H1 (cell line): ENCODE measurements around the gene FCMR. TPM values are rescaled to one million over a fixed set of nuclear protein-coding genes. Genes with fewer than 3 reads are reported as not detected.

Experiments used
- CTCF ChIA-PET: fragments of 300-600 bp; sonication (Branson Sonifier 250); formaldehyde crosslinking; loops from one replicate; lab custom pipeline; 2021; ENCODE audit not compliant: partially characterized antibody; lab: Charles Lee
- POLR2A ChIA-PET: fragments of 300-600 bp; sonication (Branson Sonifier 250); formaldehyde crosslinking; loops from one replicate; lab custom pipeline; 2021; ENCODE audit warnings: inconsistent platforms; ENCODE audit not compliant: partially characterized antibody; lab: Charles Lee
- DNase-seq, 2 experiments: peaks; one replicate each; pipeline versions ENCODE4 v3.0.0 to v3.0.0-alpha.2; 2010 to 2022; ENCODE audit warnings: low spot score in 2 of 2, low read depth in 1 of 2, mixed read lengths in 1 of 2
- FAIRE-seq: peaks from 2 replicates; lab custom pipeline; 2011; peaks lifted over from hg19 to GRCh38; lab: Jason Lieb, UNC
- H2AFZ ChIP-seq: 2 replicates; pipeline ENCODE4 v1.8.1; 2012; ENCODE audit warnings: low read length, inconsistent platforms
- H2AK5ac ChIP-seq: 2 replicates; pipeline ENCODE4 v1.6.1; 2013; ENCODE audit warnings: low read depth, low read length
- H2BK120ac ChIP-seq: replicated peaks from 2 replicates; pipeline ENCODE3; 2013; ENCODE audit warnings: low read depth, low read length, inconsistent platforms
- H2BK12ac ChIP-seq: 2 replicates; pipeline ENCODE4 v1.6.1; 2013; ENCODE audit warnings: low read depth, low read length
- H2BK15ac ChIP-seq: 2 replicates; pipeline ENCODE4 v1.6.1; 2013; ENCODE audit warnings: low read length
- H2BK20ac ChIP-seq: 2 replicates; pipeline ENCODE4 v1.6.1; 2013; ENCODE audit warnings: low read length
- H2BK5ac ChIP-seq: 2 replicates; pipeline ENCODE4 v1.6.1; 2013; ENCODE audit warnings: low read depth, low read length
- H3K14ac ChIP-seq: 2 replicates; pipeline ENCODE4 v1.6.1; 2013; ENCODE audit warnings: inconsistent platforms; ENCODE audit not compliant: insufficient read length
- H3K18ac ChIP-seq: 2 replicates; pipeline ENCODE4 v1.6.1; 2013; ENCODE audit warnings: low read length; ENCODE audit errors: extremely low read depth
- H3K23ac ChIP-seq: 2 replicates; pipeline ENCODE4 v1.6.1; 2013; ENCODE audit warnings: inconsistent platforms; ENCODE audit not compliant: insufficient read length
- H3K23me2 ChIP-seq: 2 replicates; pipeline ENCODE4 v1.6.1; 2013; ENCODE audit warnings: low read depth, low read length
- H3K27ac ChIP-seq: 2 replicates; pipeline ENCODE4 v1.6.1; 2011; ENCODE audit warnings: low read depth, low read length, inconsistent platforms
- H3K27me3 ChIP-seq, 4 experiments: replicated peaks in 1 of 4; 1 replicate in 1 of 4; 2 replicates in 3 of 4; pipeline versions ENCODE4 v1.6.1 to v1.8.1; 2011 to 2013; ENCODE audit warnings: low read length in 3 of 4, mild to moderate bottlenecking in 3 of 4, inconsistent platforms in 2 of 4, mixed read lengths in 2 of 4, moderate library complexity in 1 of 4; ENCODE audit not compliant: control insufficient read depth in 3 of 4, insufficient read depth in 3 of 4; ENCODE audit errors: extremely low read depth in 1 of 4
- H3K36me3 ChIP-seq, 4 experiments: 2 replicates each; pipeline versions ENCODE4 v1.6.1 to v1.8.1; 2011 to 2013; ENCODE audit warnings: mild to moderate bottlenecking in 4 of 4, low read length in 3 of 4, moderate library complexity in 2 of 4, control low read depth in 1 of 4, inconsistent platforms in 1 of 4; ENCODE audit not compliant: insufficient read depth in 4 of 4, control insufficient read depth in 2 of 4
- H3K4ac ChIP-seq: replicated peaks from 2 replicates; pipeline ENCODE3; 2013; ENCODE audit warnings: low read length, low read depth, mixed read lengths, inconsistent platforms; ENCODE audit not compliant: insufficient read length
- H3K4me1 ChIP-seq, 4 experiments: replicated peaks in 1 of 4; 1 replicate in 1 of 4; 2 replicates in 3 of 4; pipeline versions ENCODE4 v1.6.1 to v1.8.1; 2011 to 2013; ENCODE audit warnings: low read length in 3 of 4, inconsistent platforms in 2 of 4, mixed read lengths in 1 of 4; ENCODE audit not compliant: insufficient read depth in 4 of 4, control insufficient read depth in 3 of 4
- H3K4me2 ChIP-seq, 2 experiments: 2 replicates each; pipeline versions ENCODE4 v1.6.1 to v1.8.1; 2011 to 2013; ENCODE audit warnings: low read depth in 2 of 2, low read length in 2 of 2, control low read depth in 1 of 2, inconsistent platforms in 1 of 2, mild to moderate bottlenecking in 1 of 2; ENCODE audit not compliant: insufficient read depth in 1 of 2
- H3K4me3 ChIP-seq, 4 experiments: fragments of 200-600, 300-600 bp in 1 of 4; sonication (generic), shearing (Covaris generic), sonication (Bioruptor Twin) in 1 of 4; 2 replicates each; pipeline versions ENCODE4 v1.5.1 to v1.8.1; 2011 to 2016; ENCODE audit warnings: low read length in 4 of 4, low read depth in 3 of 4, control low read depth in 2 of 4, inconsistent platforms in 2 of 4, mild to moderate bottlenecking in 2 of 4, mixed read lengths in 1 of 4, moderate library complexity in 1 of 4; ENCODE audit not compliant: insufficient read depth in 2 of 4; ENCODE audit errors: extremely low read depth in 1 of 4
- H3K56ac ChIP-seq: replicated peaks from 2 replicates; pipeline ENCODE3; 2013; ENCODE audit warnings: low read depth, mild to moderate bottlenecking, mixed read lengths, low read length, inconsistent platforms; ENCODE audit not compliant: insufficient read length
- H3K79me1 ChIP-seq: 2 replicates; pipeline ENCODE4 v1.6.1; 2013; ENCODE audit warnings: low read depth, low read length, control low read depth
- H3K79me2 ChIP-seq, 2 experiments: 2 replicates each; pipeline versions ENCODE4 v1.6.1 to v1.8.1; 2012 to 2013; ENCODE audit warnings: low read length in 2 of 2, mild to moderate bottlenecking in 2 of 2, inconsistent platforms in 1 of 2; ENCODE audit not compliant: insufficient read depth in 2 of 2, control insufficient read depth in 1 of 2
- H3K9ac ChIP-seq, 4 experiments: replicated peaks in 1 of 4; 1 replicate in 1 of 4; 2 replicates in 3 of 4; pipeline versions ENCODE4 v1.6.1 to v1.8.1; 2011 to 2013; ENCODE audit warnings: low read depth in 3 of 4, low read length in 3 of 4, control low read depth in 2 of 4, mild to moderate bottlenecking in 2 of 4, moderate library complexity in 2 of 4, inconsistent platforms in 1 of 4; ENCODE audit errors: extremely low read depth in 1 of 4
- H3K9me3 ChIP-seq, 2 experiments: 2 replicates each; pipeline versions ENCODE4 v1.6.1 to v1.8.1; 2012 to 2013; ENCODE audit warnings: mild to moderate bottlenecking in 2 of 2, moderate library complexity in 2 of 2, control low read depth in 1 of 2, inconsistent platforms in 1 of 2, low read depth in 1 of 2, low read length in 1 of 2, mixed read lengths in 1 of 2; ENCODE audit not compliant: insufficient read depth in 2 of 2
- H4K20me1 ChIP-seq, 2 experiments: replicated peaks in 1 of 2; 2 replicates each; pipeline versions ENCODE3 to v1.8.1; 2011 to 2013; ENCODE audit warnings: inconsistent platforms in 2 of 2, low read length in 2 of 2, mild to moderate bottlenecking in 1 of 2; ENCODE audit not compliant: insufficient read depth in 2 of 2, control insufficient read depth in 1 of 2
- H4K5ac ChIP-seq: 2 replicates; pipeline ENCODE4 v1.6.1; 2013; ENCODE audit warnings: low read length, low read depth, mixed read lengths, inconsistent platforms; ENCODE audit not compliant: insufficient read length
- H4K8ac ChIP-seq: 2 replicates; pipeline ENCODE4 v1.8.0; 2013; ENCODE audit warnings: mild to moderate bottlenecking, moderate library complexity, low read length, inconsistent platforms; ENCODE audit not compliant: insufficient read depth; ENCODE audit errors: extremely low read depth
- H4K91ac ChIP-seq: replicated peaks from 2 replicates; pipeline ENCODE3; 2013; ENCODE audit warnings: low read length, mixed read lengths, inconsistent platforms; ENCODE audit not compliant: insufficient read length
- CTBP2 ChIP-seq: IDR thresholded peaks from 2 replicates; pipeline ENCODE4 v1.7.0; 2011; ENCODE audit warnings: borderline replicate concordance, mild to moderate bottlenecking, moderate library complexity, mixed read lengths, low read length; ENCODE audit not compliant: insufficient read depth, insufficient read length
- FOSL1 ChIP-seq: IDR thresholded peaks from 2 replicates; pipeline ENCODE4 v1.6.1; 2011; ENCODE audit warnings: mild to moderate bottlenecking, low read depth, low read length, moderate library complexity; ENCODE audit not compliant: insufficient read depth
- GABPA ChIP-seq: IDR thresholded peaks from 2 replicates; pipeline ENCODE4 v1.6.1; 2011; ENCODE audit warnings: mild to moderate bottlenecking, low read length, moderate library complexity, borderline replicate concordance; ENCODE audit not compliant: insufficient read depth
- GTF2F1 ChIP-seq: IDR thresholded peaks from 2 replicates; pipeline ENCODE4 v1.6.1; 2012; ENCODE audit warnings: low read depth, low read length, improper control_type of control experiment, borderline replicate concordance
- KDM4A ChIP-seq: IDR thresholded peaks from one replicate; pipeline ENCODE4 v1.7.1; 2012; ENCODE audit warnings: low read depth, mild to moderate bottlenecking, moderate library complexity, low read length, inconsistent platforms; ENCODE audit not compliant: severe bottlenecking
- NANOG ChIP-seq: IDR thresholded peaks from 2 replicates; pipeline ENCODE4 v1.6.1; 2011; ENCODE audit warnings: low read length, low read depth, mild to moderate bottlenecking, inconsistent platforms; ENCODE audit not compliant: insufficient read depth, poor library complexity, severe bottlenecking
- NRF1 ChIP-seq: IDR thresholded peaks from 2 replicates; pipeline ENCODE4 v1.6.1; 2011; ENCODE audit warnings: mild to moderate bottlenecking, low read depth, low read length, improper control_type of control experiment
- SP1 ChIP-seq: IDR thresholded peaks from 2 replicates; pipeline ENCODE4 v1.6.1; 2011; ENCODE audit warnings: low read depth, low read length
- WGBS, 2 experiments: shearing (Covaris generic) in 1 of 2; methylation state at CpG; one replicate each; pipeline versions ENCODE4 v1.1.6 to v1.1.7; 2013 to 2015; ENCODE audit warnings: low lambda C conversion rate in 2 of 2, mixed read lengths in 2 of 2, inconsistent platforms in 1 of 2, low coverage in 1 of 2, missing lambda C conversion rate in 1 of 2; ENCODE audit not compliant: insufficient replicate concordance in 2 of 2, insufficient coverage in 1 of 2, insufficient read length in 1 of 2; ENCODE audit errors: extremely low coverage in 1 of 2, missing lambda C conversion rate in 1 of 2; 5-methylcytosine and 5-hydroxymethylcytosine counted together
- polyA plus RNA-seq, 7 experiments: library from polyadenylated mRNA; depleted of rRNA in 3 of 7; stranded (reverse) in 5 of 7; unstranded in 2 of 7; fragments of >200 nt in 5 of 7; fragments of 200-250 nt in 2 of 7; gene quantifications; 1 replicate in 5 of 7; 2 replicates in 1 of 7; 4 replicates in 1 of 7; pipeline versions ENCODE4 v1.2.1 to v1.2.3, GENCODE V29; 2011 to 2013; ENCODE audit warnings: missing spikeins in 2 of 7, mixed read lengths in 2 of 7
- total RNA-seq: library from RNA; stranded (reverse); fragmentation: NEBNext Ultra II Directional; extraction: Animal tissue kit (Norgen Biotek cat#: 25700); gene quantifications from 2 replicates; pipeline ENCODE4 v1.2.1, GENCODE V29; 2021
- TF ChIP-seq, protein P1 (sequence below): IDR thresholded peaks from 2 replicates; pipeline ENCODE4 v1.6.1; 2012; ENCODE audit warnings: inconsistent platforms
- TF ChIP-seq, protein P2 (sequence below): IDR thresholded peaks from 2 replicates; pipeline ENCODE4 v1.6.1; 2012; ENCODE audit warnings: inconsistent platforms

FCMR gene
- total and polyA plus RNA-seq, 2 of the 8 experiments (the other 6 are each of a cell fraction or from before 2014, with no cell fraction given) = 0.53 TPM; not detected in 1

DNA sequence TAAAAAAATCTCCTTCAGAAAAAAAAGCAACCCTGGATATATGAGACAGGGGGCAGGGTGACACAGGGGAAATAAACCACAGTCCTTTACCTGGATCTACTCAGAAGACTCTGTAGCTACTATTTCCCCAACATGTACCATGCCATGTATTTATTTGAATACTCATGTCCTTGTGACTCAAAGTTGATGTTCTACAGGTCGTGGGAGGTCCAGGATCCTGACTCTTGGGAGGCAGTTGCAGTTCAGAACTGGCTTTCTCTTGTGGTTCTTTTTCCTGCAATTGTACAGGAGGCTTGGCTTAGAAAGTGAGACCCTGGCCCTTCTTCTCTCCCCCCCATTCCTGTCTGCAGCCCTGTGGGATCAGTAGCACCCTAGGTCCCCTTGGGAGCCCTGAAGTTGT, 30.3 kb downstream of the FCMR start:
- 100% methylated on average over 1 of the region's 1 CpG; no CpG with 5 or more reads in 1 of the 2 experiments for WGBS, 2 experiments
- FAIRE-seq (no peak), DNase-seq (peak in 1 of 2 experiments; percentile 29)
- POLR2A ChIA-PET = no interaction called here
- Histone ChIP-seq H2AFZ (no peak overlapping the region), H3K79me2 (no peaks in the 10 kb centered on the region), H4K91ac (no peak overlapping the region), H3K27ac (no peak overlapping the region), H3K4me1 (peaks cover 0 to 3% (median 1%) of the 10 kb centered on the region in 4 experiments; a peak in 3 of 7 replicates), H3K79me1 (no peaks in the 10 kb centered on the region), H3K4me2 (no peak overlapping the region), H2AK5ac (no peak overlapping the region), H3K23me2 (no peaks in the 10 kb centered on the region), H2BK20ac (no peak overlapping the region), H3K36me3 (no peaks in the 10 kb centered on the region), H3K56ac (no peak overlapping the region), H3K4me3 (no peak overlapping the region), H3K23ac (no peak overlapping the region), H3K18ac (no peak overlapping the region), H4K5ac (no peak overlapping the region), H3K9ac (no peak overlapping the region), H2BK5ac (no peak overlapping the region), H2BK12ac (no peak overlapping the region), H4K8ac (no peak overlapping the region), H4K20me1 (no peaks in the 10 kb centered on the region), H2BK15ac (no peak overlapping the region), H3K14ac (no peak overlapping the region), H3K9me3 (no peaks in the 10 kb centered on the region), H3K4ac (no peak overlapping the region), H3K27me3 (no peaks in the 10 kb centered on the region), H2BK120ac (no peak overlapping the region)
- TF ChIP-seq NRF1 (no peak), FOSL1 (no peak), GABPA (no peak), SP1 (no peak), CTBP2 (no peak), GTF2F1 (no peak), KDM4A (no peak), NANOG (no peak)
- TF ChIP-seq, protein P1, sequence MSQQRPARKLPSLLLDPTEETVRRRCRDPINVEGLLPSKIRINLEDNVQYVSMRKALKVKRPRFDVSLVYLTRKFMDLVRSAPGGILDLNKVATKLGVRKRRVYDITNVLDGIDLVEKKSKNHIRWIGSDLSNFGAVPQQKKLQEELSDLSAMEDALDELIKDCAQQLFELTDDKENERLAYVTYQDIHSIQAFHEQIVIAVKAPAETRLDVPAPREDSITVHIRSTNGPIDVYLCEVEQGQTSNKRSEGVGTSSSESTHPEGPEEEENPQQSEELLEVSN = no peak
- TF ChIP-seq, protein P2, sequence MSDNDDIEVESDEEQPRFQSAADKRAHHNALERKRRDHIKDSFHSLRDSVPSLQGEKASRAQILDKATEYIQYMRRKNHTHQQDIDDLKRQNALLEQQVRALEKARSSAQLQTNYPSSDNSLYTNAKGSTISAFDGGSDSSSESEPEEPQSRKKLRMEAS = no peak
- CTCF ChIA-PET = interaction anchor here (1.0 to 1.5 kb wide), 5 partner anchors 10 to 157 kb away, joined by 3 to 5 read pairs (median 4); no protein-coding TSS in a partner anchor
